Hematopoietic multipotent progenitor cell treated with erythropoietin and hydrocortisone succinate and interleukin-3 and kit ligand, for 4 days (in vitro differentiated cells): ENCODE results near the gene USP9X.
"Not testable (repeated sequence)": the region's sequence is repeated elsewhere in the genome, so short reads cannot be mapped to it uniquely, and the experiment has no call there.

ENCODE experiments used
- DNase-seq: peaks from one replicate; pipeline ENCODE4 v3.0.0-alpha.2; 2015

The USP9X gene

DNA sequence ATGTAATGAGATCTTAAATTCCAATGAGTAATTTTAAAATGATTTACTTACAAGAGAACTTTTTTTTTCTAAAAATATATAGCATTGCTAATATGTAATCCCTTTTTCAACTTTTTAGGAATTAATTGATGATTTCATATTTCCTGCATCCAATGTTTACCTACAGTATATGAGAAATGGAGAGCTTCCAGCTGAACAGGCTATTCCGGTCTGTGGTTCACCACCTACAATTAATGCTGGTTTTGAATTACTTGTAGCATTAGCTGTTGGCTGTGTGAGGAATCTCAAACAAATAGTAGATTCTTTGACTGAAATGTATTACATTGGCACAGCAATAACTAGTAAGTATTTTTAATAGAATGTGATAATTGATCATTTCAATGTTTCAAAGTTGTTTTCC is 113.2 kb downstream of the USP9X start:
- DNase-seq, result no peak

DNA sequence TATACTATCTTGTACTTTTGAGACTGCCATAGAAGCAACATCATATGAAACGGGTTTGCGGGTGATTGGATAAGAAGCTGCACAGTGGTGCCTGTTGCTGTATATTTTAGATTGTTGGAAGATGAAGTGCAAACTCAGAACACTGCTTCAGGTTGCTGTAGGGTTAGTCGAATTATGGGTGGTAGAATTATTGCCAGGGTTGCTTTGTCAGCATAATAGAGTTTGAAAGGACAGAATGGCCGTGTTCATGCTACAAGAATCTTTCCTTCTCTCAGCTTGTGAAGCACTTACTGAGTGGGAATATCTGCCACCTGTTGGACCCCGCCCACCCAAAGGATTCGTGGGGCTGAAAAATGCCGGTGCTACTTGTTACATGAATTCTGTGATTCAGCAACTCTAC is 115.5 kb downstream of the USP9X start:
- no peak for DNase-seq

DNA sequence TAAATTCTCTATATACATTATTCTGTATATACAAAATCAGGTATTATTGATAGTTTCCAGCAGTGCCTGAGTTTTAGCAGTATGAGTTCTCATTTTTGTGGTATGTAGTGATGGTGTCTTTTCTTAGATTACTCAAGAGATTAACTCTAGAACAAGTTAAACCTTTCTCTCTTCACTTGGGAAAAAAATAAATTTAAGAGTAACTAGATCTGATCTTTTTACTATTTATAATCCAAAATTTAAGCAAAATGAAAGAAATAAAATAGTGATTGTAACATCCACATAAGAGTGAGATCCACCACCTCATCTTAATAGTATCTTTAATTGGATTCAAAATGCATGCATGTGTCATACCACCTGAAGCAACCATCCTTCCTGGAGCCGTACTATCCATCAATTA is 124.6 kb downstream of the USP9X start:
- DNase-seq, result no peak

DNA sequence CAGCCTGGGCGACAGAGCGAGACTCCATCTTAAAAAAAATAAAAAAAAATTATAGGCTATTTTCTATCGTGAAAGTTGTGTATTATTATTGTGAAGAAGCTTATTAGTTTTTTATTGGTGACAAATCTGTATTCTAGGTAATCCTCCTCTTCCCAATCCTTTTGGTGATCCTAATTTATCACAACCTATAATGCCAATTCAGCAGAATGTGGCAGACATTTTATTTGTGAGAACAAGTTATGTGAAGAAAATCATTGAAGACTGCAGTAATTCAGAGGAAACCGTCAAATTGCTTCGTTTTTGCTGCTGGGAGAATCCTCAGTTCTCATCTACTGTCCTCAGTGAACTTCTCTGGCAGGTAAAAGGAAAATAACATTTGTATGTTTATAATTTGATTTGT is 139.4 kb downstream of the USP9X start:
- DNase-seq, result no peak

DNA sequence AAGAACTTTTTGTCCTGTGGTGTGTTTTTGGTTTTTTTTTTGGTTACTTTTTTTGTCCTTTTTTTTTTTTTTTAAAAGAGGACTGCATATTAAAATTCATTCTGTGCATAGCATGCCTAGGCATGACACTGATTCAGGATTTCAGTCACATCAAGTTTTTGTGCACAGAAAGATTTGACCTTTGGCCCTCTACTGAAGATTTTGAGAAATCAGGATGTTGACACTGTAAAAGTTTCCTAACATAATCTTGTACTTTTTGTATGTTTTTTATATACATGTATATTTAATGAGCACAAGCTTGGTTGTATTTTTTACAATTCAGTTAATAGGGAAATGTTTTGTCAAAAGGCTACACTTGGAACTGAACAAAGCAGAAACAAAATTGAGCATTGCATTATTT is 148.7 kb downstream of the USP9X start:
- DNase-seq, result no peak

DNA sequence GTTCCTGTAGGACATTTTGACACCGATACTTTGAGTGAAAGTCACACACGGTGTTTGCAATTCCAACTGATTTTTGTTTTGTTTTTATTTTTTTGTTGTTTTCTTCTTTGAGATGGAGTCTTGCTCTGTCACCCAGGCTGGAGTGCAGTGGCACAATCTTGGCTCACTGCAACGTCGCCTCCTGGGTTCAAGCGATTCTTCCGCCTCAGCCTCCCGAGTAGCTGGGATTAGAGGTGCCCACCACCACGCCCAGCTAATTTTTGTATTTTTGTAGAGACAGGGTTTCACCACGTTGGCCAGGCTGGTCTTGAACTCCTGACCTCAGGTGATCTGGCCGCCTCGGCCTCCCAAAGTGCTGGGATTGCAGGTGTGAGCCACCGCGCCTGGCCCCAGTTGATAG is 149.2 kb downstream of the USP9X start:
- DNase-seq, result not testable (repeated sequence)

DNA sequence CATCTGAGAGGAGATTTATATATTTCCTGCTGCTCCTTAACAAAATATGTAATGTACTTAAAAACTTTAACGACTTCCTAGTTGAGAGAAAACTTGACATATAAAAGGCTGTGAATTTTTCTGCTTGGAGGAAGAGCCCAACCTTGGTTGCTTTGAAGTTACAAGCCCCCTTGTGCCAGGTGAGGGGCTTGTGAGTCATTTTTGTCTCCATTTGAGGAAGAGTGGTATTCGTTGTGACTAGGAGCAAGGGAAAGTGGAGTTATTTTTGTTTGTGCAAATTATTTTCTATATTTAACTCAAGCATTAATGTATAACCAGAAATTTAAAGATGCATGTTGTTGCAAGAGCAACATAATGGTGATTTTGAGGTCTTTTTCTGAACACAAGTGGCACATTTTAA is 149.7 kb downstream of the USP9X start:
- no peak for DNase-seq

DNA sequence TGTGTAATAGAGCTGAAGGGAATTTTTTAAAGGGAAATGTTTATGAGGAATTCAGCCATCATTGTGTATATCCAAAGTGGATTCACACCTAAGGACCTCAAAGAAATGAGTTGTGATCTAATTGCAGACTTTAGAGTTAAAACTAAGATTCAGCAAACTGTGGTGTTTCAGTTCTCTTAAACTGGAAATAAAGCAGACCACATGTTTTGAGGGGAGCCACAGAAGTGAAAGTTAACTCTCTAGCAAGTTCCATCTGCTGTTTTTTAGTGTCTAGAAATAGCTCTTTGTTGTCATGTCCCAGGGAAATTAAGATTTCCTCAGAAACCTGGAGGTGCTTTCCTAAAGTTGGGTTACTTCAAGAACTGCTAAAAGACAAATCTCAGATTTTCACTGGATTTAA is 151.4 kb downstream of the USP9X start:
- peak; percentile 16 for DNase-seq

DNA sequence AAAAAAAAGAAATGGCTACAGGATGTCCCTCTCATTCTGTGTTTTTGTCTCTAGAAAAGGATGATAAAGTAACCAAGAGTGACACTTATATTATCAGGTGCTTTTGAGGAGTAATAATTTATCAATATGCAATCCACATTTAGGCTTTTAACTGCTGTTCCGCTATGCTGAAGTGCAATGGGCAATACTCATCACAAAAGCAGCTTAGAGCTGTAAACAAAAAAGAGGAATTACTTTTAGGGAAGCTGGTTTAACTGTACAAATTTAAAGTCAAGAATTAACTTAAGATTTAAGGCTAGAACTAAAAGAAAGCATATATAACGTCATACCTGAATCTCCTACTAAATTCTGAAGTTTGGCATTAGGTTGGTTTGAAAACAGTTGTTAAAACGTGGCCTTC is 155.3 kb downstream of the USP9X start:
- DNase-seq, result peak; percentile 47

DNA sequence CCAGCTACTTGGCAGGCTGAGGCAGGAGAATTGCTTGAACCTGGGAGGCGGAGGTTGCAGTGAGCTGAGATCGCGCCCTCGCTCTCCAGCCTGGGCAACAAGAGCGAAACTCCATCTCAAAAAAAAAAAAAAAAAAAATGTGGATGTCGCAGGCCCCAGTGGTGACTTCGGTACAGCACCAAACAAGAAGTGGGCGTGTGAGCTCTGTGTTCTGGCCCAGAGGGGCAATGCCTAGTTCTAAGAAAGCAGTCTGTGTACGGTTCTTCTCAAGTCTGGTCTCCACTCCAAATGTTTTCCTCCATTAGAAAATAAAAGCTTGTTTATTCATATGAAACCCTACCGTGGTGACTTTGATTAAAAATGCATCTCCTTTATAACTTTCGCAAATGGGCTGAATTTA is 156.7 kb downstream of the USP9X start:
- no peak for DNase-seq

DNA sequence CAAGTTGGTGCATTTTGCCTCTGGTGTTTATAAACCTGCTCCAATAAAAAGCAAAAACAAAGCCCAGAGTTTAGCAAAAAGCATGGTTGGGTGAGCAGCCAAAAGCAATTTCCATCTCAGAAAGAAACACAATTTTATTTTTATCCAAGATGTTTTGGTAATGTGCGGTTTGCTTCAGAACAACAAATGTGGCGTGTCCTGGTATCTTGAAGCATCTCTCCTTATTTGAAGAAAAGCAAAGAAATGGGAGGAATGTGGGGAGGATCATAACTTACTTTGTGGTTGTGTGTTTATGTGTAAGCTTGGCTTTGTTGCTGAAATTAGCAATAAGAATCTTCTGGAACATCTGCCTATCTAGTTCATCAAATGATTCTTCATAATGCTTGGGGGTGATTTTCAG is 160.4 kb downstream of the USP9X start:
- DNase-seq, result no peak

DNA sequence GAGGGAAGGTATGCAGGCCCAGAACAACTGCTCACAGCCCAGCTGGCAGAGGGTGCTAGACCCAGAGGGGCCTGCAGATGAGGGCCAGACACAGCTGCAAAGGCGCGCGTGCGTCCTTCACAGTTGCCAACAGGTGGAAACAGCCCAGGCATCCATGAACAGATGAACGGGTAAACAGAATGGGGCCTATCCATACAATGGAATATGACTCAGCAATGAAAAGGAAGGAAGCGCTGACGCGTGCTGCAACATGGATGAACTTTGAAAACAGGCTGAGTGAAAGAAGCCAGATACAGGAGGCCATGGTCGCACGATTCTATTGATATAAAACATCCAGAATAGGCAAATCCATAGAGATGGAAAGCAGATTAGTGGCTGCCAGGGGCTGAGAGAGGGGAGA is 165.6 kb downstream of the USP9X start:
- no peak for DNase-seq

DNA sequence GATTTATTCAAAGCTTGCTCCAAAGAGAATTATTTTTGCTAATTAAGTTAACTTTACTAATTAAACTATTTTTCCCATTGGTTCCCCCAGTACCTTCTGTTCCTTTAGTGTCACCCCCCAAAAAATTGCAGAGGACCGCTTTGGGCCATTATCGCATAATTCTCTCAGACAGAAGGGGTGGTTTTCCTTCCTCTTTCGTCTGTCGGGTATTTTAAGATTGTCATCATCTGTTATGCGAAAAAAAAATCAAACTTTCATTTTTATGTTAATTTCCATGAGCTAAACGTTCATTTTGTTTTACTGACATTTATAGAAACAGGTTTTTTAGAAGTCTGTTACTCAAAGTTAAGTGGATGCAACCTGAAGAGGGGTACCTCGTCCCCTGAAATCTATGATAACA is 172.6 kb downstream of the USP9X start:
- peak; percentile 73 for DNase-seq

DNA sequence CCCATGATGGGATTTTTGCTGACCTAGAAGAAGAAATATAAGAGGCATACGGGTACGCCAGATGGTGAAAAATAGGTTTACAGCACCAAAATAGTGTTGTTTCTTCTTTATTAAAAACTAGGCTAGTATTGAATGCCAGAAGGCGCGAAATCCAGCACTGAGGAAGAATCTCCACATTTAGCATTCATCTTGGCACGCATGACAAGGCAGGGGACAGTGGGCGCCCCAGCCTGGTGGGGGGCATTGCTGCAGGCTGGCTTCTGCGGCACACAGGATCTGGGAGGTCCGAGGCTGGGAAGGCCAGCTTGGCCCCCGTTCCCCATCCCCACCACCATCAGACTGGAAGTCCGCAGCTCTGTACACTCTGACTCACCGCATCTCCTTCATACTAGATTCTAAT is 173.0 kb downstream of the USP9X start:
- DNase-seq, result no peak

DNA sequence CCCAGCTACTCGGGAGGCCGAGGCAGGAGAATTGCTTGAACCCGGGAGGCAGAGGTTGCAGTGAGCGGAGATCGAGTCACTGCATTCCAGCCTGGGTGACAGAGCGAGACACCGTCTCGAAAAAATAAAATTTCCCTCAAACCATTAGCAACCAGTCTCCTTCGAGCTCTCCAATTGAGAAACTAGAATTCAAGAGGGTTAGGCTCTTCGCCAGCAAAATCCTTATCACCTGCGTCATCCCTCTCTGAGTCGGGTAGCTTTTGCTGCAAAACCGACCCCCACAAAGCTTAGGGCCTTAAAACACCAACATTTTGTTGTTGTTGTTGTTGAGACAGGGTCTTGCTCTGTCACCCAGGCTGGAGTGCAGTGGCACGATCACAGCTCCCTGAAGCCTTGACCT is 173.6 kb downstream of the USP9X start:
- DNase-seq, result peak; percentile 35

DNA sequence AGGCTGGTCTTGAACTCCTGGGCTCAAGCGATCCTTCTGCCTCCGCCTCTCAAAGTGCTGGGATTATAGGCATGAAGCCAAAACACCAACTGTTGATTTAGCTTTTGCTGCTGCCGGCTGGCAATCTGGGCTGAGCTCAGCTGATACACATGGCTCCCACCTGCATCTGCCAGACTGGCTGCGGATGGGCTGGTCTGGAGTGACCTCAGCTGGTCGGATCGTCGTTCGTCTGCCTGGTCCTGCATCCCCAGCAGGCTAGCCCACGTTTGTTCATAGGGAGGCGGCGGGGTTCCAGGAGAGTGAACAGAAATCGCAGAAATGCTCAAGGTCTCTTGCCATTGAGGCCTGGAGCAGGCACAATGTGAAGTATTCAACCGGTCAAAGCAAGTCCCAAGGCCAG is 174.3 kb downstream of the USP9X start:
- DNase-seq, result no peak

DNA sequence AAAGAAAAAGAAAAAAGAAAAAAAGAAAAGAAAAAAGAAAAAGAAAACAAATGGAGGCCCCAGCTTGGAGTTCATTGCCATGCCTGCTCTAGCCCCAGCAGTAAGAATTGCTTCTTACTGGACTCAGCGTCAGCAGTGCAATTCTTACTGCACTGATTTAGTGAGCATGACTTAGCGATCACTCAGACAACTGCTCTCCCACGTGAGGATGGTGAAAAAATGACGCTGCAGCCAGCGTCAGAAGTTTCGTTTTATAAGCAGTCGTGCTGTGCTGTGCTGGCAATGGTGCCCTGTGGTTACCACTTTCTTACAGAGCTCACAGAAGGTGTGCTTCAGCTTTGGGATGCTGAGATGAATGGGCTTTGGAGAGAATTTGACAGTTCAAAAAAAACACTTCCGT is 180.4 kb downstream of the USP9X start:
- peak; percentile 50 for DNase-seq

DNA sequence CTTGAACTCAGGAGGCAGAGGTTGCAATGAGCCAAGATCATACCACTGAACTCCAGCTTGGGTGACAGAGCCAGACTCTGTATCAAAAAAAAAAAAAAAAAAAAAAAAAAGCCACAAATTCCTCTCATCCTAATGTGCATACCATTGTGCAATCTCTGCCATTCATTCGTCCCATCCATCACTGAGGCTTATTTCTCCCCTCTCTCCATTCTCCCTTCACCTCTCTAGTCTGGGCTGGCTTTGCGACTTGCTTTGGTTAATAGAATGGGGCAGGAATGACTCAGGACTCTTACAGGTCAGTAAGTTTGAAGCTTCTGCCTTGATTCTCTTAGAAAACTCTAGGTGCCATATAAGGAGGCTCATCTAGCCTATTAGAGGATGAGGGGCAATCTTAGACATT is 188.4 kb downstream of the USP9X start:
- DNase-seq, result no peak

DNA sequence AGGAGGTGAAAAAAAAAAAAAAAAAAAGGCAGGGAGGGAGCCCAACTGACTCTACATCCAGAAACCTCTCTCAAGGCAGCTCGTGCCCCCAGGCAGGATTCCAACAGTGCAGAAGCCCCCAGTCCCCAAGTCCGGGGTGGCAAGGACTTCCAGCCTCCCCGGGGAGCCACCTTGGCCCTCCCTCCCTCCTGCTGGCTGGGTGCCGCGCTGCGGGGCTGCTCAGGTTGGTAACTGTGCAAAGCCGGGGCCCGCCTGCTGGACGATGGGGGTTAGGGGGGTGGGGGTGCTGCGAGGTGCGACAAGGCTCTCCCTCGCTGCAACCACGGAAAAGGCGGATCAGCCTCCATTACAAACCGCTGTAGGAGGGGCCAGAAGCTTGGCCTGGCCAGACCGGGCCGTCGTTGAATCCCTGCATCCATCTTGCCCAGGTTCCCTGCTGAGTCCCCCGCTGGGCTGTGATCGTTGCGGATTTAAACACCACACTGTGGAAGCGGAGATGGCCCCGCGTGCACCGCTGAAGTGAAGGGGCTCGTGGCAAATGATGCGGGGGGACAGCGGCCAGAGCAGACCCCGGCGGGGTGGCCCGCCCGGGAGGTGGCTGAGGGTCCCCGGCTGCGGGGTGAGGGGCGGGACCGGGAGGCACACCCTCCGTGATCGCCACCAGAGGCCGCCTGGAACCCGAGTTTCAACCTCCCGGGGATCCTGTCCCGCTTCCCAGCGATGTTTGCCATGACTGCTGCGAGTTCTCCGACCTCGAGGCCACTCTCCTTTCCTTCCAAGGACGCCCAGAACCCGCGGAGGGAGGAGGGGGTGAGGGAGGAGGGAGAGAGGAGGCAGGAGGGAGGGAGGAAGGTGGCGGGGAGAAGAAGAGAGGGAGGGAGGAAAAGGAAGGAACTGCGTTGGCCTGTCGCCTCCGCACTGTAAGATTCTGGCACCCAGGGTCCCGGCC is 190.7 kb downstream of the USP9X start:
- DNase-seq, result peak; percentile 77

DNA sequence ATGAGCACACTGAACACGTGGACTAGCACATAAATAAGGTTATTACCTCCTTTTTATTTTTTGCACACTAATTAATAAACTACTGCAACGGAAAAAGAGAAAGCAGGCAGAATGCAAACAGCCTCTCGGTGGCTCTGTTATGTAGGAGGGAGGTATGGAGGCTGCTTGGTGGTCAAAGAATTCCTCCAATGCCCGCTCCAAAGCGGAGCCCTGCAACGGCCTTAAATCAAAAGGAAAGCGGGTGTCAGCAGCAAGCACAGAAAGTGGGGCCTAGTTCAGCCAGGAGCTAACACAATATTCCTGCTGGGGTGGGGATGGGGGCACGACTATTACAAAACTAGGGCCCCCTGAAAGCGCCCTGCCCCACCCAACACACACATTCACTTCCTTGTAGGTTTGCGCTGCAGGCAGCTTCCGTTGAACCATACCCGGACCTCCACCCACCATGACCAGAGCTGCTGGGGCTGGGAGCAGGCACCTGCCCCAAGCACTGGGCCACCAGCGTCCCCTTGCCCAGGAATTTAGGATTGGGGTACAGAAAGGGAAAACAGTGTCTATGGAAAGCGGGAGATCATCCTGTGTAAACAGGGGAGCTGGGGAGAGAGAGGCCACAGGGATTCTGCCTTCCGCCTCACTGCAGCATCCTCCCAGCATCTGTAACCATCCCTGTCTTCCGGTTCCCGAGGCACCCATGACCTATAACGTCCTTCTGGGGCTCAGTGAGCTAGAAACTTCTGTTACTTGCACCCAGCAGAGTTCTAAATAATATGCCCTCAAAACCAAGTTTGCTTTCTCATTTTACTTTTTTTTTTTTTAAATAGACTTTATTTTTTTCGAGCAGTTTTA is 191.6 kb downstream of the USP9X start:
- DNase-seq, result peak; percentile 33

DNA sequence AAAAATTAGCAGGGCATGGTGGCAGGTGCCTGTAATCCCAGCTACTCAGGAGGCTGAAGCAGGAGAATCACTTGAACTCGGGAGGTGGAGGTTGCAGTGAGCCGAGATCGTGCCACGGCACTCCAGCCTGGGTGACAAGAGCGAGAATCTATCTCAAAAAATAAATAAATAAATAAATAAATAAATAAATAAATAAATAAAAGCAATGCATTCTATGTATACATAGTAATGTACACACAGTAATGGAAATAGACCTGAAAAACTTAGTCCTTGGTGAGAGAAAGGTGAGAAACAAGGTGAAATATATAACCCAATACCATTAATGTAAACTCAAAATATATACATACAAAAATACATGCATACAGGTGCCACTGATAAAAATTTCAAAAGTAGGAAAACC is 197.1 kb downstream of the USP9X start:
- DNase-seq, result not testable (repeated sequence)

DNA sequence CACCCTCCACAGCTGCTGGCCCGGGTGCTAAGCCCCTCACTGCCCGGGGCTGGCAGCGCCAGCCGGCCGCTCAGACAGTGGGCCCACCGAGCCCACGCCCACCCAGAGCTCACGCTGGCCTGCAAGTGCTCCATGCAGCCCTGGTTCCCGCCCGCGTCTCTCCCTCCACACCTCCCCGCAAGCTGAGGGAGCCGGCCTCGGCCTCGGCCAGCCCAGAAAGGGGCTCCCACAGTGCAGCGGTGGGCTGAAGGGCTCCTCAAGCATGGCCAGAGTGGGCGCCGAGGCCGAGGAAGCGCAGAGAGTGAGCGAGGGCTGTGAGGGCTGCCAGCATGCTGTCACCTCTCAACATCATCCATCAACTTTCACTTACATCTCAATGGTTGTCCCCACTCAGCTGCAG is 200.7 kb downstream of the USP9X start:
- DNase-seq, result not testable (repeated sequence)
